MCF 10A (cell line): ENCODE data around the gene CAMTA1. TPM values are rescaled to one million over a fixed set of nuclear protein-coding genes. Genes with fewer than 3 reads are reported as not detected.

Experiments used
- BruUV-seq: library from RNA; stranded (reverse); fragments of 400-500 nt; replicated peaks from 2 replicates; lab custom pipeline; 2021; lab: Mats Ljungman, UMichigan
- CTCF ChIA-PET: fragments of 300-600 bp; sonication (Branson Sonifier 250); formaldehyde crosslinking; extraction: SDS; loops from one replicate; lab custom pipeline; 2021; ENCODE audit warnings: antibody characterized with exemption, inconsistent platforms; lab: Yijun Ruan, JAX
- POLR2A ChIA-PET: fragments of 300-600, 350-650 bp; sonication (Branson Sonifier 250); formaldehyde crosslinking; extraction: SDS; loops from one replicate; lab custom pipeline; 2020; ENCODE audit warnings: antibody characterized with exemption, inconsistent platforms; lab: Yijun Ruan, JAX
- DNase-seq: peaks from one replicate; pipeline ENCODE4 v3.0.0-alpha.2; 2018; ENCODE audit not compliant: unreplicated experiment
- H3K27ac Mint-ChIP-seq: one replicate; pipeline ENCODE4 v1.8.0; 2022; ENCODE audit warnings: mild to moderate bottlenecking, low read depth, mixed read lengths; ENCODE audit not compliant: unreplicated experiment
- H3K27me3 Mint-ChIP-seq: one replicate; pipeline ENCODE4 v1.8.0; 2022; ENCODE audit warnings: mixed read lengths; ENCODE audit not compliant: insufficient read depth, unreplicated experiment
- H3K36me3 Mint-ChIP-seq: one replicate; pipeline ENCODE4 v1.8.0; 2022; ENCODE audit warnings: mild to moderate bottlenecking, moderate library complexity, mixed read lengths; ENCODE audit not compliant: insufficient read depth, unreplicated experiment
- H3K4me1 Mint-ChIP-seq: one replicate; pipeline ENCODE4 v1.8.0; 2022; ENCODE audit warnings: mixed read lengths; ENCODE audit not compliant: insufficient read depth, unreplicated experiment
- H3K4me3 Mint-ChIP-seq: one replicate; pipeline ENCODE4 v1.8.0; 2022; ENCODE audit warnings: mild to moderate bottlenecking, moderate library complexity, mixed read lengths; ENCODE audit not compliant: unreplicated experiment
- H3K9me3 Mint-ChIP-seq: one replicate; pipeline ENCODE4 v1.8.0; 2022; ENCODE audit warnings: mixed read lengths; ENCODE audit not compliant: unreplicated experiment
- CTCF ChIP-seq: fragments of 200-600 bp; IDR thresholded peaks from one replicate; pipeline ENCODE4 v1.8.0; 2022; ENCODE audit warnings: antibody characterized with exemption, mild to moderate bottlenecking; ENCODE audit not compliant: unreplicated experiment
- intact Hi-C: fragments of 100-400 bp; cut with micrococcal nuclease; formaldehyde crosslinking; loops from 2 replicates; pipeline ENCODE4 v1.14.1; 2022
- total RNA-seq: library from RNA; stranded (reverse); gene quantifications from 2 replicates; pipeline ENCODE4 v1.2.3, GENCODE V29; 2022

Gene CAMTA1
- total RNA-seq, 1 experiment from 2014 or later, result 74.1 TPM

- no peak for DNase-seq
- CTCF ChIA-PET, result interaction anchor here (0.7 kb wide), 1 partner anchor 9 kb away, joined by 3 read pairs; no protein-coding TSS in a partner anchor
- H3K27ac Mint-ChIP-seq, result no peak overlapping the region
- intact Hi-C loops, result no loop called here
- no peaks in the 10 kb centered on the region for H3K4me1 Mint-ChIP-seq
- H3K27me3 Mint-ChIP-seq, result no peaks in the 10 kb centered on the region
- no TSS peak for BruUV-seq
- no peak overlapping the region for H3K4me3 Mint-ChIP-seq
- no peaks in the 10 kb centered on the region for H3K9me3 Mint-ChIP-seq
- POLR2A ChIA-PET, result no interaction called here
- H3K36me3 Mint-ChIP-seq, result no peaks in the 10 kb centered on the region
- no peak for TF ChIP-seq CTCF
Measured at GRCh38 chr1:7425229-7425628, 640.0 kb downstream of the CAMTA1 start.

GRCh38 chr1:7425771-7426170 is 640.5 kb downstream of the CAMTA1 start:
- POLR2A ChIA-PET, result no interaction called here
- no peak overlapping the region for H3K27ac Mint-ChIP-seq
- DNase-seq, result no peak
- intact Hi-C loops, result no loop called here
- no peaks in the 10 kb centered on the region for H3K9me3 Mint-ChIP-seq
- no TSS peak for BruUV-seq
- no peaks in the 10 kb centered on the region for H3K4me1 Mint-ChIP-seq
- H3K4me3 Mint-ChIP-seq, result no peak overlapping the region
- H3K36me3 Mint-ChIP-seq, result no peaks in the 10 kb centered on the region
- no peaks in the 10 kb centered on the region for H3K27me3 Mint-ChIP-seq
- CTCF ChIA-PET, result interaction anchor here (0.7 kb wide), 1 partner anchor 9 kb away, joined by 3 read pairs; no protein-coding TSS in a partner anchor
- no peak for TF ChIP-seq CTCF

GRCh38 chr1:7426780-7427604 is 641.7 kb downstream of the CAMTA1 start:
- no peak for DNase-seq
- H3K27me3 Mint-ChIP-seq, result no peaks in the 10 kb centered on the region
- H3K36me3 Mint-ChIP-seq, result no peaks in the 10 kb centered on the region
- no peaks in the 10 kb centered on the region for H3K9me3 Mint-ChIP-seq
- ChIA-PET CTCF (no interaction called here), POLR2A (interaction anchor here (0.6 to 0.7 kb wide), 2 partner anchors 12 to 120 kb away, joined by 3 read pairs; no protein-coding TSS in a partner anchor)
- no TSS peak for BruUV-seq
- no peak overlapping the region for H3K4me3 Mint-ChIP-seq
- intact Hi-C loops, result no loop called here
- TF ChIP-seq CTCF, result no peak
- H3K4me1 Mint-ChIP-seq, result no peaks in the 10 kb centered on the region
- no peak overlapping the region for H3K27ac Mint-ChIP-seq

- no peak overlapping the region for H3K4me3 Mint-ChIP-seq
- no peak for TF ChIP-seq CTCF
- BruUV-seq, result no TSS peak
- POLR2A ChIA-PET, result no interaction called here
- H3K27ac Mint-ChIP-seq, result no peak overlapping the region
- intact Hi-C loops, result no loop called here
- CTCF ChIA-PET, result no interaction called here
- no peaks in the 10 kb centered on the region for H3K27me3 Mint-ChIP-seq
- no peak for DNase-seq
- no peaks in the 10 kb centered on the region for H3K36me3 Mint-ChIP-seq
- H3K4me1 Mint-ChIP-seq, result no peaks in the 10 kb centered on the region
- H3K9me3 Mint-ChIP-seq, result no peaks in the 10 kb centered on the region
Measured at GRCh38 chr1:7427605-7428300, 642.5 kb downstream of the CAMTA1 start.
